Head of caudate nucleus (tissue), 42 donors: ENCODE measurements around the gene ZNF557.

Source experiments
- DNase-seq, 42 donors: peaks; one replicate each; pipeline versions ENCODE4 v3.0.0 to v3.0.0-alpha.2; 2020 to 2021; ENCODE audit warnings: mixed read lengths in 7 of 42
- intact Hi-C: fragments of 100-400 bp; cut with DNase I; formaldehyde crosslinking; loops from one replicate; pipeline ENCODE4 v1.15.0; 2022

Gene ZNF557

GRCh38 chr19:7068599-7068998 lies 904 bp upstream of the ZNF557 start:
- peak in 2 of 42 donors; percentile 31 to 34 for DNase-seq
- intact Hi-C loops, result no loop called here

GRCh38 chr19:7069904-7070226 lies 362 bp downstream of the ZNF557 start:
- DNase-seq, result peak in 3 of 42 donors; percentile 6 to 14 (median 9)
- intact Hi-C loops, result no loop called here

- peak in 2 of 42 donors; percentile 20 to 25 for DNase-seq
- intact Hi-C loops, result no loop called here
Observed at GRCh38 chr19:7072541-7072940, 3.0 kb downstream of the ZNF557 start.

- intact Hi-C loops, result no loop called here
- peak in 1 of 42 donors; percentile 13 for DNase-seq
Observed at GRCh38 chr19:7074705-7075282, 5.3 kb downstream of the ZNF557 start.

GRCh38 chr19:7076151-7076550 lies 6.6 kb downstream of the ZNF557 start:
- intact Hi-C loops, result no loop called here

GRCh38 chr19:7078008-7078407 lies 8.5 kb downstream of the ZNF557 start:
- DNase-seq, result peak in 2 of 42 donors; percentile 14 to 22
- intact Hi-C loops, result no loop called here

More at GRCh38 chr19:7076151-7076550, 6.6 kb downstream of the ZNF557 start:
- DNase-seq, result no peak

- DNase-seq, result peak in 2 of 42 donors; percentile 14 to 31
- intact Hi-C loops, result no loop called here
Observed at GRCh38 chr19:7083076-7083956, 13.8 kb downstream of the ZNF557 start.

- no peak for DNase-seq
- intact Hi-C loops, result no loop called here
Observed at GRCh38 chr19:7088999-7089398, 19.5 kb downstream of the ZNF557 start.

- DNase-seq, result no peak
- intact Hi-C loops, result no loop called here
Observed at GRCh38 chr19:7098096-7098495, 28.6 kb downstream of the ZNF557 start.

GRCh38 chr19:7098701-7099596 lies 29.4 kb downstream of the ZNF557 start:
- DNase-seq, result peak; percentile 71 to 95 (median 90)
- intact Hi-C loops, result no loop called here

GRCh38 chr19:7099597-7099921 lies 30.1 kb downstream of the ZNF557 start:
- DNase-seq, result peak in 3 of 42 donors; percentile 78 to 87 (median 80)
- intact Hi-C loops, result no loop called here

- no peak for DNase-seq
- intact Hi-C loops, result loop anchor here (5.0 kb wide), 1 partner anchor 241 kb away; no protein-coding TSS in a partner anchor
Observed at GRCh38 chr19:7101498-7102253, 32.2 kb downstream of the ZNF557 start.

GRCh38 chr19:7104747-7105447 lies 35.4 kb downstream of the ZNF557 start:
- DNase-seq, result peak in 20 of 42 donors; percentile 18 to 51 (median 28)
- intact Hi-C loops, result loop anchor here (5.0 kb wide), 1 partner anchor 237 kb away; no protein-coding TSS in a partner anchor

- intact Hi-C loops, result no loop called here
- no peak for DNase-seq
Observed at GRCh38 chr19:7106711-7107657, 37.5 kb downstream of the ZNF557 start.

GRCh38 chr19:7109678-7110289 lies 40.3 kb downstream of the ZNF557 start:
- no peak for DNase-seq
- intact Hi-C loops, result loop anchor here (10.0 kb wide), 1 partner anchor 185 kb away; the partner anchor contains the start of gene INSR

GRCh38 chr19:7112675-7113074 lies 43.2 kb downstream of the ZNF557 start:
- intact Hi-C loops, result loop anchor here (10.0 kb wide), 1 partner anchor 182 kb away; the partner anchor contains the start of gene INSR
- DNase-seq, result no peak
